NCI-H2029 treated with DMSO at 0.1 percent for 48 hours (cell line): Measurements from ENCODE around the gene SCAF1.

ENCODE experiments used
- DNase-seq: peaks from one replicate; lab custom pipeline; 2025; lab: John Stamatoyannopoulos, UW

SCAF1 gene, protein sequence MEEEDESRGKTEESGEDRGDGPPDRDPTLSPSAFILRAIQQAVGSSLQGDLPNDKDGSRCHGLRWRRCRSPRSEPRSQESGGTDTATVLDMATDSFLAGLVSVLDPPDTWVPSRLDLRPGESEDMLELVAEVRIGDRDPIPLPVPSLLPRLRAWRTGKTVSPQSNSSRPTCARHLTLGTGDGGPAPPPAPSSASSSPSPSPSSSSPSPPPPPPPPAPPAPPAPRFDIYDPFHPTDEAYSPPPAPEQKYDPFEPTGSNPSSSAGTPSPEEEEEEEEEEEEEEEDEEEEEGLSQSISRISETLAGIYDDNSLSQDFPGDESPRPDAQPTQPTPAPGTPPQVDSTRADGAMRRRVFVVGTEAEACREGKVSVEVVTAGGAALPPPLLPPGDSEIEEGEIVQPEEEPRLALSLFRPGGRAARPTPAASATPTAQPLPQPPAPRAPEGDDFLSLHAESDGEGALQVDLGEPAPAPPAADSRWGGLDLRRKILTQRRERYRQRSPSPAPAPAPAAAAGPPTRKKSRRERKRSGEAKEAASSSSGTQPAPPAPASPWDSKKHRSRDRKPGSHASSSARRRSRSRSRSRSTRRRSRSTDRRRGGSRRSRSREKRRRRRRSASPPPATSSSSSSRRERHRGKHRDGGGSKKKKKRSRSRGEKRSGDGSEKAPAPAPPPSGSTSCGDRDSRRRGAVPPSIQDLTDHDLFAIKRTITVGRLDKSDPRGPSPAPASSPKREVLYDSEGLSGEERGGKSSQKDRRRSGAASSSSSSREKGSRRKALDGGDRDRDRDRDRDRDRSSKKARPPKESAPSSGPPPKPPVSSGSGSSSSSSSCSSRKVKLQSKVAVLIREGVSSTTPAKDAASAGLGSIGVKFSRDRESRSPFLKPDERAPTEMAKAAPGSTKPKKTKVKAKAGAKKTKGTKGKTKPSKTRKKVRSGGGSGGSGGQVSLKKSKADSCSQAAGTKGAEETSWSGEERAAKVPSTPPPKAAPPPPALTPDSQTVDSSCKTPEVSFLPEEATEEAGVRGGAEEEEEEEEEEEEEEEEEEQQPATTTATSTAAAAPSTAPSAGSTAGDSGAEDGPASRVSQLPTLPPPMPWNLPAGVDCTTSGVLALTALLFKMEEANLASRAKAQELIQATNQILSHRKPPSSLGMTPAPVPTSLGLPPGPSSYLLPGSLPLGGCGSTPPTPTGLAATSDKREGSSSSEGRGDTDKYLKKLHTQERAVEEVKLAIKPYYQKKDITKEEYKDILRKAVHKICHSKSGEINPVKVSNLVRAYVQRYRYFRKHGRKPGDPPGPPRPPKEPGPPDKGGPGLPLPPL

DNA sequence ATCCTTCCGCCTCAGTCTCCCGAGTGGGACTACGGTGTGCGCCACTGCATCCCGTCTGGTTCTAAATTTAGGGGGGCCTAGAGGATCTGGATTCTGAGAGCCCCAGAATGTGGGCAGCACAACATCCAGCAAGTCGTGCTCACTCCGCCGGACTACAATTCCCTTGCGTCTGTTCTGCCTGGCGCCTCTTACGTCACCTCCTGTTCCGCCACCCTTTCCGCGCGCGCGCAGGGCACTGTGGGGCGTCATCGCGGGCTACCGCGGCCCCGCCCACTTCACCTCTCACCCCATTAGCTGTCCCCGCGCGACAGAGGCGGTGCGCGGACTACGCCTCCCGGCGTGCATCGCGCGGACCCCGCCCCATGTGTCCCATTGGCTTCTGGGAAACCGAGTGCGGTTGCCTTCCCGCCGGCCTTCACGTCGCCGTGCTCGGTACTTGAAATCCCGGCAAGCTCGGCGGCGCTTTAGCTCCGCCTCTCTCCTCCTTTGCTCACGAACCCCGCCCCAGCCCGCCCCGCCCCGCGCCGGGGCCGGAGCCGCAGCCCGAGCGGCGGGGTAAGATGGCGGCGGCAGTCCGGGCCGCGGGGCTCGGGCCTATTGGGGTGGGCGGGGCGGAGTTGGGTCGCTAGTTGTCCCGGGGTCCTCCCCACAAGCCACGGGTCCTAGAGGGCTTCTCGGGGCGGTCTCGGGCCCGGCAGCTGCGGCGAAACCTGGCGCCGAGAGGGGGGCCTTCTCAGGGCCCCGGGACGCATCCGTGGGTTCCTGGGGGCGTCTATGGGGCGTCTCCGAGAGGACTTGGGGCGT lies at the start of gene SCAF1:
TSS of gene SCAF1 (plus strand) at position 522 of the 804 bp plus-strand sequence. CDS start 2,818 bp downstream, outside the sequence.
- DNase-seq = peak; percentile 90

DNA sequence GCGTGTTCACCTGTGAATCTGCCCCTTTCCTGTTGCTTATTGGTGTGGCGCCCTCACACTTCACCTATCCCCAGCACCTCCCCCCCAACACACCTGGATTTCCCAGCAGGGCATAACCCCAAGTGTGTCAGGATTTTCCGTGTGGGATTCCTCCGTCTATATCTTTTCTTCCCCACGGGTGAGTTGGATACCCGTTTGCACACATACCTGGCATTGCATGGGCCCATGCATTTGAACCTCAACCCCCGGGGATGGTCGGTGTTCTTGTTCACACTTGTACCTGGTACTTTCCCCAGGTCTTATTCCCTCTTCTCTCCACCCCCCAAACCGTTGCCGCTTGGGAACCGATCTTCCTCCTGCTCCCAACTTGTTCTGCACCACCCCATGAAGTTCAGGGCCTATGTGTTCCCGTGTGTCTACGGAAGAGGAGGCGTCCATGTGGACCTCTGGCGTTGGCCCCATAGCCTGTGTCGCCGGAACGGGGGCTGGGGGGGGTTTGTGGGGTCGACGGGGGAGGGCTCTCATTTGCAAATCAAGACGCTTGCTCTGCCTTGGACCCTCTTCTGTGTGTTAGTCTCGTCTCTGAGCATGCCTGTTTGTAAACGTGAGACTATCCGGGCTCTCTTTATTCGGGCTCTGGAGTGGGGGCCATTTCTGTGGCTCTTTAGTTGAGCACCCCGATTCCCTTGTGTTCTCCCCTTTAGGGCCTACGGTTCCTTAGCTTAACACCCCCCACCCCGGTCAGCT lies 49.4 kb upstream of the SCAF1 start:
- DNase-seq = no peak

DNA sequence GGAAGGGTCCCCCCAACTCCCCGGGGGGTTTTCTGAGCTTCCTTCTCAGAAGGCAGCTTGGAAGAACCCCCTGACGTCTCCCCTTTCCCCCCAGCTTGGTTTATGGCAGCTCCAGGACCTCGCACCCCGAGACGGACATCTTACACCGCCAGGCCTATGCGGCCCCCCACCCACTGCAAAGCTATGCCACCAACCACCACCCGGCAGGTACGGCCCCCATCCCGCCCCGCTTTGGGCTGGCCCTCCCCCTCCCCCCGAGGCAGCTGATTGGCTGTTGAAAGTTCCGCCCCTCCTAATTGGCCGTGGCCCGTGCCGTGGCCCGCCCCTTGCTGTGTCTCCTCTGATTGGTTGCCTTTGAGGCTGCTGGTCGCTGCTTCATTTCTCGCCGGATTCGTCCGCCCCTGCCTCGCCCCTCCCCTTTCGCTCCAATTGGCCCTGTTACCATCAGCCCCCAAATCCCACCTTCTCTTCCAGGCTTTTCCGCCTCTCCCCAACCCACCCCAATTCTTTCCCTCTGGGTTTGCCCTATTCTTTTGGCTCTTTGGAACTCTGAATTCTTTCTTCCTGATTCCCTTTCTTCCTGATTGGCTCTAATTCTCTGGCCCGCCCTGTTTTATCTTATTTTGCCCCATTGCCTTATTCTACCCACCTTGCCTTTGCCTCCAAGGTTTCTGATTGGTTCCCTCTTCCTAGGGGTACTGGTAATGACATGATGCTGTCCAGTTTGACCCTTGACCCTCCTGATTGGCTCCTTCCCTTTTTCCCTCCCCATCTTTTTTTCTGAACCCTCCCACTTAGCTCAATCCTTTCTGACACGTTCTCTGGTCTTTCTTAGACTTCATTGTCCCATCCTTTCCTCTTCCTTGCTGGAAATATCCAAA lies 48.5 kb upstream of the SCAF1 start:
- DNase-seq = peak; percentile 74

DNA sequence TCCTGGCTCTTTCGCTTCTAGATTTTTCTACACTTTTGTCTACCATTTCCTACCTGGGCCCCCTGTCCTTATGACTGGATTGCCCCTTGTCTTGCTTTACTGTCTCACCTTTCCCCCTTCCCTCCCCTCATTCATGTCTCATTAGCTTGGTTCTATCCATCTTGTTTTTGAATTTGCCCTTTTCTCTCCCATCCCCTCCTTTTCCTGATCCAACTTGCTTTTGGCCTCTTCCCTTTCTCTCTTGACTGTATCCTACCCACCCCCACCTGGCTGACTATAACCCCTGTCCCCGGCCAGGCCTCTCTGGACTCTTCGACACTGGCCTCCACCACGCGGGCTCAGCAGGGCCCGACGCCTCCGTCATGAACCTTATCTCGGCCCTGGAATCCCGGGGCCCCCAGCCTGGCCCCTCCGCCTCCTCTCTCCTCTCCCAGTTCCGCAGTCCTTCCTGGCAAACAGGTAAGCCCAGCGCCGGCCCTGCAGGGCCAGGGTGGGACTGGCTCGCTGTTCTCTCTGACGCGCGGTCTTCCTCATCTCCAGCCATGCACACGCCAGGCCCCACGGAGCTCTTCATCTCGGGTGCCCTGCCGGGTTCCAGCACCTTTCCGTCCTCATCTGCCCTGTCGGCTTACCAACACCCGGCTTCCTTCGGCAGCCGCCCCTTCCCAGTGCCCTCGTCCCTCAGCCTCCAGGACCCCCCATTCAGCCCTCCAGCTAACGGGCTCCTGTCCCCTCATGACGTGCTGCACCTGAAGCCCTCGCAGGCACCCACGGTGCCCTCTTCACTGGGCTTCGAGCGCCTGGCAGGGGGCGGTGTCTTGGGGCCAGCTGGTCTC lies 47.6 kb upstream of the SCAF1 start:
- DNase-seq = no peak

DNA sequence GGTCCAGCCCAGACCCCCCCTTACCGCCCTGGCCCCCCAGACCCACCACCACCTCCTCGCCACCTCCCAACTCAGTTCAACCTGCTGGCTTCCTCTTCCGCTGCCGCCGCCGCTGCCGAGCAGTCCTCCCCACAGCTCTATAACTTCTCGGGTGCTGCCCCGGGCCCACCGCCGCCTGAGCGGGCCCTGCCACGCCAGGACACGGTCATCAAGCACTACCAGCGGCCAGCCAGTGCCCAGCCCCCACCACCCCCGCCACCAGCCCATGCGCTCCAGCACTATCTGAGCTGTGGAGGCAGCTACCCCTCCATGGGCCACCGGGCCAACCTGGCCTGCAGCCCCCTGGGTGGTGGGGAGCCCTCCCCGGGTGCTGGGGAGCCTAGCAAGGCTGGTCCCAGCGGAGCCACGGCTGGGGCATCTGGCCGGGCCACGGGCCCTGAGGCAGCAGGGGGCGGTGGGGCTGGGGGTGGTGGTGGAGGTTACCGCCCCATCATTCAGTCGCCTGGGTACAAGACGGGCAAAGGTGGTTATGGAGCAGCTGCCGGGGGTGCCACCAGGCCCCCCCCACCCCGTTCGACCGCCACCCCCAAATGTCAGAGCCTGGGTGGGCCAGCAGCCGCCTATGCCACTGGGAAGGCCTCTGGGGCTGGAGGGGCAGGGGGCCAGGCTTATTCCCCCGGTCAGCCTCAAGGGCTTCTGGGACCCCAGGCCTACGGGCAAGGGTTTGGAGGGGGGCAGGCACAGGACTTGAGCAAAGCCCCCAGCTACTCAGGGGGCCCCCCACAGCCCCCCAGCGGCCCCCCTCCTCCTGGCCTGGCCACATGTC lies 46.8 kb upstream of the SCAF1 start:
- DNase-seq = no peak

DNA sequence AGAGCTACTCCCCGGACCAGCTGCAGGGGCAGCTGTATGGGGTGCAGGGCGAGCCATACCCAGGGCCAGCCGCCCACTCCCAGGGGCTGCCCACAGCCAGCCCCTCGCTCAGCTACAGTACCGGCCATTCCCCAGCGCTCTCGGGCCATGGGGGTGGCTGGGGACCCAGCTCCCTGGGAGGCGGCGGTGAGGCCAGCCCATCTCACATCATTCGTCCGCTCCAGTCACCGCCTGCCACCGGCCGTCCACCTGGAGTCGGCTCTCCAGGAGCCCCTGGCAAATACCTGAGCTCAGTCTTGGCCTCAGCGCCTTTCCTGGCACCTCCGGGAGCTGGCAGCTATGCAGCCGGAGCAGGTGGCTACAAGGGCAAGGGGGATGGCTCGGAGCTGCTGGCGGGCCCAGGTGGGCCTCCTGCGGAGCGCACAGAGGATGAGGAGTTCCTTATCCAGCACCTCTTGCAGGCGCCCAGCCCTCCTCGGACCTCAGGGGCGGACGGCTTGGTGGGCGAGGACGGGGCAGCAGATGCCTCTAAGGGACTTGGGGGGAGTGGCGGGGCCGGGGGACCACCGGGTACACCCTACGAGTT lies 46.1 kb upstream of the SCAF1 start:
- DNase-seq = no peak

DNA sequence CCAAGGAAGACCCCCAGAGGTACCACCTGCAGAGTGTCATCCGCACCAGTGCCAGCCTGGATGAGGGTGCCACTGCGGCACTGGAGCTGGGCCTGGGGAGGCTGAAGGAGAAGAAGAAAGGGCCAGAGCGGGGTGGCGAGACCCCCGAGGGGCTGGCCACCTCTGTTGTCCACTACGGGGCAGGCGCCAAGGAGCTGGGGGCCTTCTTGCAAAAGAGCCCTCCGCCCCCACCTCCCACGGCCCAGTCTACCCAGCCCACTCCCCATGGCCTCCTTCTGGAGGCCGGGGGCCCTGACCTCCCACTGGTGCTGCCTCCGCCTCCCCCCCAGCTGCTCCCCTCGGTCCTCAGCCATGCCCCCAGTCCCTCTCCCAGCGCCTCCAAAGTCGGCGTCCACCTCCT lies 45.6 kb upstream of the SCAF1 start:
- no peak for DNase-seq

DNA sequence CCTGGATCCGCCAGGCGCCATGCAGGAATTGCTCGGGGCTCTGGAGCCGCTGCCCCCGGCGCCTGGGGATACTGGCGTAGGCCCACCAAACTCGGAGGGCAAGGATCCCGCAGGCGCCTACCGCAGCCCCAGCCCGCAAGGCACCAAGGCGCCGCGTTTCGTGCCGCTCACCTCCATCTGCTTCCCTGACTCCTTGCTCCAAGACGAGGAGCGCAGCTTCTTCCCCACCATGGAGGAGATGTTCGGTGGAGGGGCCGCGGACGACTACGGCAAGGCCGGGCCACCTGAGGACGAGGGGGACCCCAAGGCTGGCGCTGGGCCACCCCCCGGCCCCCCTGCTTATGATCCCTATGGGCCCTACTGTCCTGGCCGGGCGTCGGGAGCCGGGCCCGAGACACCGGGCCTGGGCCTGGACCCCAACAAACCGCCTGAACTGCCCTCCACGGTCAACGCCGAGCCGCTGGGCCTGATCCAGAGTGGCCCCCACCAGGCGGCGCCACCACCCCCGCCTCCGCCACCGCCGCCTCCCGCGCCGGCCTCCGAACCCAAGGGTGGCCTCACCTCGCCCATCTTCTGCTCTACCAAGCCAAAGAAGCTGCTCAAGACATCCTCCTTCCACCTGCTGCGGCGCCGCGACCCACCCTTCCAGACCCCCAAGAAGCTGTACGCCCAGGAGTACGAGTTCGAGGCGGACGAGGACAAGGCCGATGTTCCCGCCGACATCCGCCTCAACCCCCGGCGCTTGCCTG lies 44.9 kb upstream of the SCAF1 start:
- DNase-seq = no peak

DNA sequence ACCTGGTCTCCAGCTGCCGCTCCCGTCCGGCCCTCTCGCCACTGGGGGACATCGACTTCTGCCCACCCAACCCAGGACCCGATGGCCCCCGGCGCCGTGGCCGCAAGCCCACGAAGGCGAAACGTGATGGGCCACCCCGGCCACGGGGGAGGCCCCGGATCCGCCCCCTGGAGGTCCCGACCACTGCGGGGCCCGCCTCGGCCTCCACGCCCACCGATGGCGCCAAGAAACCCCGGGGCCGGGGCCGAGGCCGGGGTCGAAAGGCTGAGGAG lies 44.4 kb upstream of the SCAF1 start:
- no peak for DNase-seq

DNA sequence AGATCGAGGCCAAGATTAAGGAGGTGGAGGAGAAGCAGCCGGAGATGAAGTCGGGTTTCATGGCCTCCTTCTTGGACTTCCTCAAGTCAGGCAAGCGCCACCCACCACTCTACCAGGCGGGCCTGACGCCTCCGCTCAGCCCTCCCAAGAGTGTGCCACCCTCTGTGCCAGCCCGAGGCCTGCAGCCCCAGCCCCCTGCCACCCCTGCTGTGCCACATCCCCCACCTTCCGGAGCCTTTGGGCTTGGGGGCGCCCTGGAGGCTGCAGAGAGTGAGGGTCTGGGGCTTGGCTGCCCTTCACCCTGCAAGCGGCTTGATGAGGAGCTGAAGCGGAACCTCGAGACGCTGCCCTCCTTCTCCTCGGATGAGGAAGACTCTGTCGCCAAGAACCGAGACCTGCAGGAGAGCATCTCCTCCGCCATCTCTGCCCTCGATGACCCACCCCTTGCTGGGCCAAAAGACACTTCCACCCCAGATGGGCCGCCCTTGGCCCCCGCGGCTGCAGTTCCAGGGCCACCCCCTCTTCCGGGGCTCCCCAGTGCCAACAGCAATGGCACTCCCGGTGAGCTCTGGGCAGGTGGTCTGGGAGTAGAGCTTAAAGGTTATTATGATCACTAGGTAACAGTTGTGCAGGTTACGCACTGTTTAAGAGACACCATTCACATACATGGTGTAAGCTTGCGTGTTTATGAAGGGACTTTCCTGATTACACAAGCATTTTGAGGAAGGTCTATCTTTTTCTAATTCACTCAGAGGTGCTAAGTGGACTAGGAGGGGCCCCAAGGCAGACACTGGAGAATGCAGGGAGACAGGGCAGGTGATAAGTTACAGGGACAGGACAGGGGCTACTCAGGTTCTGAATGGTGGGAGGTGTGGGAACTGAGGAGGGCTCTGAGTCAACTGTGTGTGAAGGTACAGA lies 42.4 kb upstream of the SCAF1 start:
- DNase-seq = no peak

DNA sequence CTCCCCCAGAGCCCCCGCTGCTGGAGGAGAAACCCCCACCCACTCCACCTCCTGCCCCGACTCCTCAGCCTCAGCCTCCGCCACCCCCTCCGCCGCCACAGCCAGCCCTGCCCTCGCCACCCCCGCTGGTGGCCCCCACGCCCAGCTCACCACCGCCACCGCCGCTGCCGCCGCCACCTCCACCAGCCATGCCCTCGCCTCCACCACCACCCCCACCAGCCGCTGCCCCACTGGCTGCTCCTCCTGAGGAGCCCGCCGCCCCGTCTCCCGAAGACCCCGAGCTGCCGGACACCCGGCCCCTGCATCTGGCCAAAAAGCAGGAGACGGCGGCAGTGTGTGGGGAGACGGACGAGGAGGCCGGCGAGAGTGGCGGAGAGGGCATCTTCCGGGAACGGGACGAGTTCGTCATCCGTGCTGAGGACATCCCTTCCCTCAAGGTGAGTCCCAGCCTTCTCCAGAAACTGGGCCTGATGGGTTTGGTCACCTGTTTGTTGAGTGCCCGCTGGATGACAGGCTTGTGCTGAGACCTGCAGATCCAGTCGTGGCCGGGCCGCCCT lies 40.4 kb upstream of the SCAF1 start:
- DNase-seq = no peak

DNA sequence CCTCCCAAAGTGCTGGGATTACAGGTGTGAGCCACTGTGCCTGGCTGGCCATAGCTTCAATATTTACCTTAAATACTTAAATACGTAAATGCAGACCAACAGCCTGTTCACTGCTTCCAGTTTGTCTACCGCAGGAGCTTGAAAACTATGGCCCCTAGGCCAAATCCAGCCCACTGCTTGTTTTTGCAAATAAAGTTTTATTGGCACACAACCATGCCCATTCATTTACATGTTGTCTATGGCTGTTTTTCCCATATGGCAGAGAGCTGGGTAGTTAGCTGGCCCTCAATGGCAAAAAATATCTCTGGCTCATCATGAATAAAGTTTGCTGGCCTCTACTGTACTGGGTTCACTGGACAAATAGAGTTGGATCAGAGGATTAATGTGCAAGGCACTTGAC lies 39.2 kb upstream of the SCAF1 start:
- DNase-seq = no peak

DNA sequence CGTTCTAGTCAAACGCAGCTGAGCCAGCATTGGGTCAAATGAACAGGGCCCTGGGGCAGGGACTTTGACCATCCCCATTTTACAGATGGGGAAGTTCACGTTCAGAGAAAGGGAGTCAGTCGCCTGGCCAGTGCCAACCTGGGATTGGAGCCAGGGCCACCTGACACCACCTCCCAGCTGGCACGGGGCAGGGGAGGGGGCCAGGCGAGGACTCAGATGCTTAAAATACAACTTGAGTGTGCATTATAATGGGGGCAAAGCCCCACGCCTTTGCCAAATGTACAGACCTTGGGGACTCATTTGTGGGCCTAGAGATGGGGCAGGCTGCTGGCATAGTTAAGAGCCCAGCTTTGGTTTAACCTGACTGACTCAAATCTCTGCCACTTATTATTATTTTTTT lies 36.4 kb upstream of the SCAF1 start:
- DNase-seq = no peak

DNA sequence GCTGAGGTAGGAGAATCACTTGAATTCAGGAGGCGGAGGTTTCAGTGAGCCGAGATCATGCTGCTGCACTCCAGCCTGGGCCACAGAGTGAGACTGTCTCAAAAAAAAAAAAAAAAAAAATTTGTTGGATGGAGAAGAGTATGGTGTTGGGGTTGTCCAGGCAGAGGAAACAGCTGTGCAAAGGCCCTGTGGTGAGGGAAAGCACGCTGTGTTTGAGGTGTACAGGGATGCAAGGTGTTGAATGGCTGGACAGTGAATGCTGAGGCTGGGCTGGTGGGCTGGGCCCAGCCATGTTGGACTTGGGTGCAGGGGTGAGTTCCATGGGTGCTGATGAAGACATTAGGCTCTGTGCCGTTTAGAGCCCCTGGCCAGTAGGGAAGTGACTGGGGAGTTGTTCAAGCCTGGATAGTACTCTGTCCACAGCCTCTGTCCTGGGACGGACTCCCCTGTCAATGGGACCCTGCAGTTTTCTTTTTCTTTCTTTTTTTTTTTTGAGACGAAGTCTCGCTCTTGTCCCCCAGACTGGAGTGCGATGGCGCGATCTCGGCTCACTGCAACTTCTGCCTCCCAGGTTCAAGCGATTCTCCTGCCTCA lies 32.4 kb upstream of the SCAF1 start:
- DNase-seq = no peak

DNA sequence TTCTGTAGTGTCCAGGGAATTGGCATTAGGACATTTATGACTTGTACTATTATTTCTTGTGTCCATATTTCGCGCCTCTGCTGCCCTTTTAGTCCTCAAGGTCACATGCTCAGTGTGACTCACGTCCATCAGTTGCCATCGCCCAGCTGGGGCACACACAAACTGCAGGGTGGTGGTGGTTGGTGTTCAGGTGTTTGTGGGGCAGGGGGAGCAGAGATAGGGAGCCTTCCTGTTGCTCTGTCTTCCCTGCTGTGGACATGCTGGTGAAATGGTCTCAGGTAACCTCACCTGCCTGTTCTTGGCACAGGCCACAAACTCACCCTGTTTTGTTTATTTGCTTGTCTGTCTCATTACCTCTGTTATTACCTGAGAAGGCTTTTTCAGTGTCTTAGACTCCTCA lies 28.6 kb upstream of the SCAF1 start:
- peak; percentile 44 for DNase-seq
